Neuron (in vitro differentiated cells): ENCODE results near the gene PNPLA3.
A peak's percentile ranks its signal among the peaks of the same experiment; 100 is the strongest.

Source experiments
- H2AFZ ChIP-seq: one replicate; pipeline ENCODE4 v1.6.1; 2013; ENCODE audit warnings: low read depth, mild to moderate bottlenecking, inconsistent platforms, low read length, moderate library complexity
- H3K27me3 ChIP-seq: one replicate; pipeline ENCODE4 v1.6.1; 2013; ENCODE audit warnings: low read length; ENCODE audit not compliant: insufficient read depth
- H3K36me3 ChIP-seq: one replicate; pipeline ENCODE4 v1.6.1; 2013; ENCODE audit warnings: low read length; ENCODE audit not compliant: insufficient read depth
- H3K4me1 ChIP-seq: one replicate; pipeline ENCODE4 v1.6.1; 2013; ENCODE audit warnings: low read length; ENCODE audit not compliant: insufficient read depth
- H3K4me3 ChIP-seq: 2 replicates; pipeline ENCODE4 v1.5.1; 2013; ENCODE audit warnings: mild to moderate bottlenecking, low read length, moderate library complexity
- H3K9me3 ChIP-seq: one replicate; pipeline ENCODE4 v1.6.1; 2013; ENCODE audit warnings: low read length

PNPLA3 gene

GRCh38 chr22:43921370-43921769 is 2.2 kb upstream of the PNPLA3 start:
- no peaks in the 10 kb centered on the region for H3K36me3 ChIP-seq
- H3K27me3 ChIP-seq: no peaks in the 10 kb centered on the region
- no peak overlapping the region for H2AFZ ChIP-seq
- peaks cover 11% of the 10 kb centered on the region for H3K4me1 ChIP-seq
- no peak overlapping the region for H3K4me3 ChIP-seq
- no peaks in the 10 kb centered on the region for H3K9me3 ChIP-seq

DNA sequence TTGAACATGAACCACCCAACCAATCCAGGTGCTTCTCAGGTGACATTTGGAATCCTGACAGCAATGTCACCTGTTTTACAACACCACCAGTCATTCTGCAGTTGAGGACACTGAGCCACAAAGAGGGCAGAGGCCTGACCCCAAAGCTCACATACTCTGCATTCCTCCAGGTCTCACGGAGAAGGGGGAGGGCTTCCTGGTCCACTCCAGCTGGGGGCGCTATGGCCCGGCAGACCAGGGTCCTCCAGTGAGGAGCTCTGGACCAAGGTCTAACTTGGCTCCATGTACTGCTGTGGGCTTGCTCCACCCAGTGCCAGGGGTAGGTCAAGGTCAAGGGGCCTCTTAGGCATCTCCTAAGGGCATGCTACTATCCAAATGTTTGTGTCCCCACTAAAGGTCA is 1.5 kb upstream of the PNPLA3 start:
- Histone ChIP-seq H3K9me3 (no peaks in the 10 kb centered on the region), H3K4me1 (peaks cover 11% of the 10 kb centered on the region), H3K36me3 (no peaks in the 10 kb centered on the region), H3K4me3 (no peak overlapping the region), H2AFZ (no peak overlapping the region), H3K27me3 (no peaks in the 10 kb centered on the region)

DNA sequence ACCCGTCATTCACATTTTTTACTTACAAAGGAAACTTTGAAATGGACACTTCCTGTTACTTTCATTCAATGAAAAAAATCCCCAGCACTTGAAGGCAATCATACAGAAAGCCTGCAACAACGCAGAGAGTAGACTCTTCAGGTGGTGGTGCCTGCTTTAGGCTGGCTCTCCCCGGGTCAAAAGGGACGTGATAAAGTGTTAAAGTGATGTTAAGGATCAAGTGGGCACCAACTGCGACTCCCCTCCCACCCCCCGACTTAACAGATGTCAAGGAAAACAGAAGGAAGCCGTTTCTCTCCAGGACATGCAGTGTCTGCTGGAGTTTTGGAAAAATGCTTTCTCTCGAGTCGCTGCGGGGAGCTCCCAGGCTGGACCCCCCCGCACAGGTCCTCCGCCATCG is 414 bp upstream of the PNPLA3 start:
- Histone ChIP-seq H3K4me3 (peak overlapping the region; percentile 44), H2AFZ (peak overlapping the region; percentile 71), H3K27me3 (no peaks in the 10 kb centered on the region), H3K36me3 (no peaks in the 10 kb centered on the region), H3K9me3 (no peaks in the 10 kb centered on the region), H3K4me1 (peaks cover 11% of the 10 kb centered on the region)

DNA sequence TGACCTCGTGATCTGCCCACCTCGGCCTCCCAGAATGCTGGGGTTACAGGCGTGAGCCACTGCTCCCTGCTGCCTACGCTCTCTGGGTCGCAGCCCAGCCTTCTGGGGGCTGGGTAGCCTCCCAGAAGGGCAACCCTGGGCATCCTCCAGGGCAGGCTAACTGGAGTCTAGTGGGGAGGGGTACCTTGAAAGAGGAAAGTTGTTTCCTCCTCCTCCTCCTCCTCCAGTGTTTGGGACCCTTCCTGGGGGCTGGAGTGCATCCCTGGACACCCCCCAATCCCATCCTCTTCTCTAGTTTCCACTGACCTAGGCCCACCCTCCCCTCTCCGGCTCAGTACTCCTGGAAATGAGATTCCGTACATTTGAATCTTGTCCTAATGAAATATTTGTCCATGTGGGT is 1.3 kb downstream of the PNPLA3 start:
- no peak overlapping the region for H2AFZ ChIP-seq

GRCh38 chr22:43925433-43926348 is 2.1 kb downstream of the PNPLA3 start:
- Histone ChIP-seq H3K9me3 (no peaks in the 10 kb centered on the region), H3K4me1 (peaks cover 11% of the 10 kb centered on the region), H3K36me3 (peaks cover 4% of the 10 kb centered on the region), H3K4me3 (no peak overlapping the region), H2AFZ (no peak overlapping the region), H3K27me3 (no peaks in the 10 kb centered on the region)

More for the DNA sequence above, 1.3 kb downstream of the PNPLA3 start:
- Histone ChIP-seq H3K36me3 (peaks cover under 1% of the 10 kb centered on the region), H3K4me1 (peaks cover 11% of the 10 kb centered on the region), H3K27me3 (no peaks in the 10 kb centered on the region), H3K9me3 (no peaks in the 10 kb centered on the region), H3K4me3 (no peak overlapping the region)

- H3K9me3 ChIP-seq: no peaks in the 10 kb centered on the region
- H3K27me3 ChIP-seq: no peaks in the 10 kb centered on the region
- H2AFZ ChIP-seq: no peak overlapping the region
- H3K4me1 ChIP-seq: peaks cover 10% of the 10 kb centered on the region
- no peak overlapping the region for H3K4me3 ChIP-seq
- peaks cover 4% of the 10 kb centered on the region for H3K36me3 ChIP-seq
Measured at GRCh38 chr22:43926349-43926710, 2.7 kb downstream of the PNPLA3 start.

DNA sequence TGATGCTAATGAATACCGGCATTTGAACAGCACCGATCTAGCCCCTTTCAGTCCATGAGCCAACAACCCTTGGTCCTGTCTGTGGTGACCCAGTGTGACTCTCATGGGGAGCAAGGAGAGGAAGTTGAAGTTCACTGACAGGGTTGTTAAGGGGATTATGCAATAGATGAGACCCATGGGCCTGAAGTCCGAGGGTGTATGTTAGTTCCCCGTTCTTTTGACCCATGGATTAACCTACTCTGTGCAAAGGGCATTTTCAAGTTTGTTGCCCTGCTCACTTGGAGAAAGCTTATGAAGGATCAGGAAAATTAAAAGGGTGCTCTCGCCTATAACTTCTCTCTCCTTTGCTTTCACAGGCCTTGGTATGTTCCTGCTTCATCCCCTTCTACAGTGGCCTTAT is 4.9 kb downstream of the PNPLA3 start:
- peaks cover 6% of the 10 kb centered on the region for H3K36me3 ChIP-seq
- no peaks in the 10 kb centered on the region for H3K9me3 ChIP-seq
- H3K4me1 ChIP-seq: no peaks in the 10 kb centered on the region
- H3K27me3 ChIP-seq: no peaks in the 10 kb centered on the region
- no peak overlapping the region for H3K4me3 ChIP-seq
- no peak overlapping the region for H2AFZ ChIP-seq

- Histone ChIP-seq H3K36me3 (peaks cover 6% of the 10 kb centered on the region), H3K9me3 (no peaks in the 10 kb centered on the region), H3K4me1 (no peaks in the 10 kb centered on the region), H3K27me3 (no peaks in the 10 kb centered on the region), H3K4me3 (no peak overlapping the region), H2AFZ (no peak overlapping the region)
Measured at GRCh38 chr22:43928908-43929307, 5.3 kb downstream of the PNPLA3 start.

- H2AFZ ChIP-seq: no peak overlapping the region
- no peaks in the 10 kb centered on the region for H3K9me3 ChIP-seq
- no peak overlapping the region for H3K4me3 ChIP-seq
- peaks cover 11% of the 10 kb centered on the region for H3K36me3 ChIP-seq
- H3K27me3 ChIP-seq: no peaks in the 10 kb centered on the region
- no peaks in the 10 kb centered on the region for H3K4me1 ChIP-seq
Measured at GRCh38 chr22:43931771-43932170, 8.2 kb downstream of the PNPLA3 start.

DNA sequence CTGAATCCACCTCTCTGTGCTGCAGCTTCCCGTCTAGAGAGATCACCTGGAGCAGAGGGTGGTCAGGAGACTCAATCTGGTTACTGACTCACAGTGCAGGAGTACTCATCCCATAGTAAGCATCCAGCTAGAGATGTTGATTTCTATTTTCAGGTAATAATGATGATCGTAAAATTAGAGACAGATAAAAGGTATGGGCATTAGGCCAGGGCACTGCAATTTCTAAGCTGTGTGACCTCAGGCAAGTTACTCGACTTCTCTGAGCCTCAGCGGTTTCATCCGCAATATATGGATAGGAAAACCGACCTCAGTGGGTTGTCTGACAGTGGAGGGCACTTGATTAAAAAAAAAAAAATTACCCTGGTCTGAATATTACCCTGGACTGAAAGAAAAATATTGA is 17.8 kb downstream of the PNPLA3 start:
- H3K36me3 ChIP-seq: peaks cover 11% of the 10 kb centered on the region
- peaks cover 2% of the 10 kb centered on the region for H3K4me1 ChIP-seq
- no peak overlapping the region for H3K4me3 ChIP-seq
- no peaks in the 10 kb centered on the region for H3K9me3 ChIP-seq
- H2AFZ ChIP-seq: no peak overlapping the region
- no peaks in the 10 kb centered on the region for H3K27me3 ChIP-seq

DNA sequence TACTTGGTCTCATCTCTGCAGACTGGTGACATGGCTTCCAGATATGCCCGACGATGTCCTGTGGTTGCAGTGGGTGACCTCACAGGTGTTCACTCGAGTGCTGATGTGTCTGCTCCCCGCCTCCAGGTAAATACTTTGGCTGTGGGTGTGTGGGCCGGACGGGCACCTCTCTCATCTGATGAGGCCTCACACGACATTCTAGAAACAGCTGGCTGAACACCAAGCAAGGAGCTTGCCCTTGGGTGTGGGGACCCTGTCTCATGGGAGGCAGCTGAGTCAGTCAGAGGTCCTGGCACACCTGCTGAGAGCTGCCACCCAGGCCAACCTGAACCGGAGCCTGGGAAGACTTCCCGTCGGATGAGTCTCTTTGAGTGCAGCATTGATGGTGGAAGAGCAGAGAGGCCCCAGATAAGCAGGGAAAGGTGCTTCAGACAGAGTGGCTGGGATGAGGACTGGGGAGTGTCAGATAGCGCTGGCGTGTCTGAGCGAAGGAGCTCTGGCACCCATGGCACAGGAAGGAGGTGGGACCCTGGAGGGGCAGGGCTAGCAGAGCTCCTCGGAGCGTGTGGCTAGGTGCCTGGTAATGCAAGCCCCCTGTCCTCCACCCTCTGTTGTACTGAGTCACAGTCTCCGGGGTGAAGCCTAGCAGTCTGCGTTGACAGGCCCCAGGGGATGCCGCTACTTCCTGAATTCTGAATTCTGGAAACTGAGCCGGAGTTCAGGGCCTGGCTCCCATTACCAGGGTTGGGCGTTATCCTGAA is 21.2 kb downstream of the PNPLA3 start:
- no peaks in the 10 kb centered on the region for H3K36me3 ChIP-seq
- H3K4me1 ChIP-seq: peaks cover 12% of the 10 kb centered on the region
- no peaks in the 10 kb centered on the region for H3K9me3 ChIP-seq

GRCh38 chr22:43945632-43946383 is 22.2 kb downstream of the PNPLA3 start:
- H3K36me3 ChIP-seq: no peaks in the 10 kb centered on the region
- no peaks in the 10 kb centered on the region for H3K9me3 ChIP-seq
- H3K4me3 ChIP-seq: no peak overlapping the region
- H3K4me1 ChIP-seq: peaks cover 12% of the 10 kb centered on the region
- no peak overlapping the region for H2AFZ ChIP-seq
- no peaks in the 10 kb centered on the region for H3K27me3 ChIP-seq

More for the DNA sequence above, 21.2 kb downstream of the PNPLA3 start:
- Histone ChIP-seq H2AFZ (no peak overlapping the region), H3K4me3 (no peak overlapping the region), H3K27me3 (no peaks in the 10 kb centered on the region)

GRCh38 chr22:43946384-43946667 is 22.7 kb downstream of the PNPLA3 start:
- no peaks in the 10 kb centered on the region for H3K9me3 ChIP-seq
- peaks cover 12% of the 10 kb centered on the region for H3K4me1 ChIP-seq
- no peaks in the 10 kb centered on the region for H3K36me3 ChIP-seq
- no peaks in the 10 kb centered on the region for H3K27me3 ChIP-seq
- H2AFZ ChIP-seq: no peak overlapping the region
- no peak overlapping the region for H3K4me3 ChIP-seq
